Mesendoderm (in vitro differentiated cells): ENCODE data around the gene PTPA.
A peak's percentile ranks its signal among the peaks of the same experiment; 100 is the strongest.
"Not testable (repeated sequence)": the region's sequence is repeated elsewhere in the genome, so short reads cannot be mapped to it uniquely, and the experiment has no call there.

Experiments used
- DNase-seq: peaks from one replicate; pipeline ENCODE4 v3.0.0; 2013
- H2AK5ac ChIP-seq: 2 replicates; pipeline ENCODE4 v1.6.1; 2013; ENCODE audit warnings: low read length, inconsistent platforms
- H2BK120ac ChIP-seq: 2 replicates; pipeline ENCODE4 v1.6.1; 2013; ENCODE audit warnings: low read depth, mild to moderate bottlenecking, low read length, moderate library complexity, mixed read lengths
- H2BK15ac ChIP-seq: replicated peaks from 2 replicates; pipeline ENCODE4 v1.6.1; 2013; ENCODE audit warnings: low read depth, mild to moderate bottlenecking, moderate library complexity
- H2BK5ac ChIP-seq: 2 replicates; pipeline ENCODE4 v1.6.1; 2013; ENCODE audit warnings: low read length, inconsistent platforms
- H3K18ac ChIP-seq: 2 replicates; pipeline ENCODE4 v1.6.1; 2013; ENCODE audit warnings: mild to moderate bottlenecking, low read length, mixed read lengths
- H3K23ac ChIP-seq: one replicate; pipeline ENCODE4 v1.6.1; 2013; ENCODE audit warnings: low read length
- H3K27ac ChIP-seq: 2 replicates; pipeline ENCODE4 v1.5.1; 2013; ENCODE audit warnings: low read depth, mild to moderate bottlenecking, inconsistent platforms, low read length, moderate library complexity
- H3K27me3 ChIP-seq: 2 replicates; pipeline ENCODE4 v1.6.1; 2013; ENCODE audit warnings: low read length, control low read depth, mild to moderate bottlenecking, inconsistent platforms; ENCODE audit not compliant: insufficient read depth, poor library complexity
- H3K36me3 ChIP-seq: 2 replicates; pipeline ENCODE4 v1.6.1; 2013; ENCODE audit warnings: low read length, inconsistent platforms; ENCODE audit not compliant: control insufficient read depth, insufficient read depth
- H3K4ac ChIP-seq: one replicate; pipeline ENCODE4 v1.6.1; 2013; ENCODE audit warnings: low read depth, mild to moderate bottlenecking, low read length, moderate library complexity
- H3K4me1 ChIP-seq: 2 replicates; pipeline ENCODE4 v1.6.1; 2013; ENCODE audit warnings: low read depth, low read length, inconsistent platforms; ENCODE audit not compliant: control insufficient read depth
- H3K4me2 ChIP-seq: 2 replicates; pipeline ENCODE4 v1.6.1; 2013; ENCODE audit warnings: low read length
- H3K4me3 ChIP-seq: 2 replicates; pipeline ENCODE4 v1.5.1; 2013; ENCODE audit warnings: mild to moderate bottlenecking, low read length
- H3K56ac ChIP-seq: one replicate; pipeline ENCODE4 v1.6.1; 2013; ENCODE audit warnings: low read length
- H3K79me1 ChIP-seq: 2 replicates; pipeline ENCODE4 v1.6.1; 2013; ENCODE audit warnings: low read length, inconsistent platforms
- H3K79me2 ChIP-seq: 2 replicates; pipeline ENCODE4 v1.6.1; 2013; ENCODE audit warnings: mild to moderate bottlenecking, low read length; ENCODE audit not compliant: control insufficient read depth, insufficient read depth
- H3K9ac ChIP-seq: 2 replicates; pipeline ENCODE4 v1.6.1; 2013; ENCODE audit warnings: low read length, inconsistent platforms
- H4K5ac ChIP-seq: one replicate; pipeline ENCODE4 v1.6.1; 2013; ENCODE audit warnings: low read length
- H4K8ac ChIP-seq: one replicate; pipeline ENCODE4 v1.6.1; 2013; ENCODE audit warnings: low read depth, mild to moderate bottlenecking, control low read depth, low read length, moderate library complexity
- WGBS: extraction: QIAGEN DNeasy Blood & Tissue Kit; methylation state at CpG from one replicate; pipeline ENCODE4 v1.1.7; 2013; ENCODE audit warnings: low lambda C conversion rate, missing lambda C conversion rate; ENCODE audit not compliant: insufficient coverage; ENCODE audit errors: extremely low coverage; 5-methylcytosine and 5-hydroxymethylcytosine counted together

PTPA gene

GRCh38 chr9:129161534-129161837 lies 50.3 kb downstream of the PTPA start:
- no peak overlapping the region for H3K4me3 ChIP-seq
- H3K79me2 ChIP-seq, result no peaks in the 10 kb centered on the region
- H2BK5ac ChIP-seq, result no peak overlapping the region
- H3K9ac ChIP-seq, result no peak overlapping the region
- H4K8ac ChIP-seq, result no peak overlapping the region
- no peak overlapping the region for H2AK5ac ChIP-seq
- DNase-seq, result no peak
- no peaks in the 10 kb centered on the region for H3K79me1 ChIP-seq
- H2BK15ac ChIP-seq, result no peak overlapping the region
- no peak overlapping the region for H3K4ac ChIP-seq
- H3K23ac ChIP-seq, result no peak overlapping the region
- no CpG with 5 or more reads among the region's 9 CpGs for WGBS
- H3K27ac ChIP-seq, result no peak overlapping the region
- peak overlapping the region; percentile 10 for H3K56ac ChIP-seq
- no peaks in the 10 kb centered on the region for H3K36me3 ChIP-seq
- H2BK120ac ChIP-seq, result no peak overlapping the region
- no peak overlapping the region for H3K18ac ChIP-seq
- no peaks in the 10 kb centered on the region for H3K4me1 ChIP-seq
- H3K4me2 ChIP-seq, result no peak overlapping the region
- H4K5ac ChIP-seq, result no peak overlapping the region
- H3K27me3 ChIP-seq, result no peaks in the 10 kb centered on the region

- no peak overlapping the region for H3K9ac ChIP-seq
- H4K5ac ChIP-seq, result no peak overlapping the region
- H3K18ac ChIP-seq, result no peak overlapping the region
- no CpG with 5 or more reads among the region's 11 CpGs for WGBS
- H4K8ac ChIP-seq, result no peak overlapping the region
- H2BK5ac ChIP-seq, result no peak overlapping the region
- no peak overlapping the region for H3K4me2 ChIP-seq
- no peak overlapping the region for H3K4me3 ChIP-seq
- H2BK120ac ChIP-seq, result no peak overlapping the region
- H3K36me3 ChIP-seq, result no peaks in the 10 kb centered on the region
- no peak overlapping the region for H3K27ac ChIP-seq
- H3K27me3 ChIP-seq, result no peaks in the 10 kb centered on the region
- H2AK5ac ChIP-seq, result no peak overlapping the region
- H3K56ac ChIP-seq, result no peak overlapping the region
- H3K23ac ChIP-seq, result no peak overlapping the region
- peaks cover 4% of the 10 kb centered on the region for H3K4me1 ChIP-seq
- no peaks in the 10 kb centered on the region for H3K79me1 ChIP-seq
- H3K4ac ChIP-seq, result no peak overlapping the region
- no peak overlapping the region for H2BK15ac ChIP-seq
- no peaks in the 10 kb centered on the region for H3K79me2 ChIP-seq
- DNase-seq, result no peak
Observed at GRCh38 chr9:129162497-129163197, 51.4 kb downstream of the PTPA start.

DNA sequence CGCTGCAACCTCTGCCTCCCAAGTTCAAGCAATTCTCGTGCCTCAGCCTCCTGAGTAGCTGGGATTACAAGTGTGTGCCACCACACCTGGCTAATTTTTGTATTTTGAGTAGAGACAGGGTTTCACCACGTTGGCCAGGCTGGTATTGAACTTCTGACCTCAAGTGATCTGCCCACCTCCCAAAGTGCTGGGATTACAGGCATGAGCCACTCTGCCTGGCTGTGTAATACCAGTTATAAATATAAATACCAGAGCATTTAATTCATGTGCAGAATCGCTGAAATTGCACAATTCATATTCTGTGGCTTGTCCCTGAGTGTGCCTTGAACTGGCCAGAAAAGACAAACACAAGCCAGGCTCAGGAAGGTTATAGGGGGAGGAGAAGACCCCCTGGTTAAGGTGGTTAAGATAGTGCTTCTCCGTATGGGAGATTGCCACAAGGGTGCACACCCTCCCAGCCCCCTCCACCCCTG lies 52.0 kb downstream of the PTPA start:
- not testable (repeated sequence) for H3K23ac ChIP-seq, H2AK5ac ChIP-seq, H4K8ac ChIP-seq, H3K9ac ChIP-seq, H3K27me3 ChIP-seq, H4K5ac ChIP-seq, DNase-seq, H3K36me3 ChIP-seq, H3K79me2 ChIP-seq, H3K4me1 ChIP-seq, H3K4ac ChIP-seq, H2BK5ac ChIP-seq, H3K56ac ChIP-seq, H3K27ac ChIP-seq, H3K4me3 ChIP-seq, H3K4me2 ChIP-seq, H2BK15ac ChIP-seq, H3K79me1 ChIP-seq, H3K18ac ChIP-seq, H2BK120ac ChIP-seq
- no CpG with 5 or more reads among the region's 5 CpGs for WGBS

DNA sequence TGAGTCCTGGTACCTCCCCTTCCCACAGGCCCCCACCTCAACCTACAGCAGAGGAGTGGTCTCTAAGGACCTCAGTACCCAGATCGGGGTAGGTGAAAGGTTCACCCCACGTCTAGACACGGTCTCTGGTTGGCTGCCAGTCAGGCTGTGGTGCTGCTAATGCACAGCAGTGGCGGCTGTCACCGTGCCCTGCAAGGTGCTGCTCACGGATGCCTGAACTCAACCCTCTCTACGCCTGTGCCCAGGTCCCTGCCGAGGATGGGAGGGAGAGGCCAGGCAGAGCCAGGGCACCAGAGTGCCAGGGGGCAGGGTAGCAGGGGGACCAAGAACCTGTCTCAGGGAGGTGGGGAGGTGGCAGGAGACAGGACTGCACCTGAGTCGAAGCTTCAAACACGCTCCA lies 52.5 kb downstream of the PTPA start:
- H3K79me2 ChIP-seq, result no peaks in the 10 kb centered on the region
- no peaks in the 10 kb centered on the region for H3K36me3 ChIP-seq
- no peak overlapping the region for H2BK120ac ChIP-seq
- no peaks in the 10 kb centered on the region for H3K27me3 ChIP-seq
- no peak overlapping the region for H3K27ac ChIP-seq
- WGBS, result no CpG with 5 or more reads among the region's 10 CpGs
- no peak overlapping the region for H4K5ac ChIP-seq
- no peak overlapping the region for H2AK5ac ChIP-seq
- H3K4me1 ChIP-seq, result peaks cover 7% of the 10 kb centered on the region
- no peak overlapping the region for H4K8ac ChIP-seq
- DNase-seq, result no peak
- no peak overlapping the region for H3K9ac ChIP-seq
- H2BK5ac ChIP-seq, result no peak overlapping the region
- H3K18ac ChIP-seq, result no peak overlapping the region
- no peak overlapping the region for H3K4me2 ChIP-seq
- H3K4ac ChIP-seq, result no peak overlapping the region
- H3K4me3 ChIP-seq, result no peak overlapping the region
- no peak overlapping the region for H3K23ac ChIP-seq
- H3K56ac ChIP-seq, result no peak overlapping the region
- no peaks in the 10 kb centered on the region for H3K79me1 ChIP-seq
- H2BK15ac ChIP-seq, result no peak overlapping the region

- Histone ChIP-seq H3K4me1 (peaks cover 7% of the 10 kb centered on the region), H3K79me2 (no peaks in the 10 kb centered on the region)
Observed at GRCh38 chr9:129164246-129164930, 53.2 kb downstream of the PTPA start.

DNA sequence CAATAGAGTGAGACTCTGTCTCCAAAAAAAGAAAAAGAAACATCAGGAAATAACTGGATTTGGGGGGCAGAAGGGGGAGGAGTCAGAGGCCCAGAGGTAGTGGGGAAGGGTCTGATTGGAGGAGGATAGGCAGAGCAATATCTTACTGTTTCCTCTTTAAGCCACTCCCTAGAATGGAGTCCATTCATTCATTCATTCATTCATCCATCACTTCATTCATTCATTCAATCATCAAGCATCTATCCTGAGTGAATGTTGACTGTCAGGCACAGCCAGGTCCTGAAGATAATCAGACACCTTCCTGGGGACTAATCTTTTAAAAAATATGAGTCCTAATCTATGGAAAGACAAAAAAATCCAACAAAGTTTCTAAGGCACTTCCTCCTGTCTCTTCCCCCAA lies 54.0 kb downstream of the PTPA start:
- no peak for DNase-seq
- H2AK5ac ChIP-seq, result no peak overlapping the region
- no peak overlapping the region for H3K18ac ChIP-seq
- H2BK5ac ChIP-seq, result no peak overlapping the region
- no peak overlapping the region for H3K4me2 ChIP-seq
- no peak overlapping the region for H4K8ac ChIP-seq
- no peak overlapping the region for H3K4ac ChIP-seq
- no peak overlapping the region for H3K23ac ChIP-seq
- no peak overlapping the region for H3K9ac ChIP-seq
- H3K79me1 ChIP-seq, result no peaks in the 10 kb centered on the region
- no peak overlapping the region for H3K56ac ChIP-seq
- H3K79me2 ChIP-seq, result no peaks in the 10 kb centered on the region
- H3K4me1 ChIP-seq, result peaks cover 7% of the 10 kb centered on the region
- no peak overlapping the region for H4K5ac ChIP-seq
- H2BK15ac ChIP-seq, result no peak overlapping the region
- no peaks in the 10 kb centered on the region for H3K36me3 ChIP-seq
- no peak overlapping the region for H3K27ac ChIP-seq
- no peak overlapping the region for H2BK120ac ChIP-seq
- H3K27me3 ChIP-seq, result no peaks in the 10 kb centered on the region
- no peak overlapping the region for H3K4me3 ChIP-seq

More at GRCh38 chr9:129164246-129164930, 53.2 kb downstream of the PTPA start:
- Histone ChIP-seq H4K8ac (no peak overlapping the region), H3K27ac (no peak overlapping the region), H3K79me1 (no peaks in the 10 kb centered on the region), H3K56ac (no peak overlapping the region), H3K23ac (no peak overlapping the region), H3K4me3 (no peak overlapping the region), H3K4me2 (no peak overlapping the region), H3K27me3 (no peaks in the 10 kb centered on the region), H2BK5ac (no peak overlapping the region), H2AK5ac (no peak overlapping the region), H3K4ac (no peak overlapping the region), H3K18ac (no peak overlapping the region), H2BK15ac (no peak overlapping the region), H4K5ac (no peak overlapping the region), H3K36me3 (no peaks in the 10 kb centered on the region), H3K9ac (no peak overlapping the region), H2BK120ac (no peak overlapping the region)
- DNase-seq, result no peak
- WGBS, result no CpG with 5 or more reads among the region's 9 CpGs
